ENCODE measurements around the gene ANAPC1.
"Not testable (repeated sequence)": the region's sequence is repeated elsewhere in the genome, so short reads cannot be mapped to it uniquely, and the experiment has no call there.

ANAPC1 gene

GRCh38 chr2:111767087-111767486 is 116.9 kb downstream of the ANAPC1 start:
- not testable (repeated sequence) for DNase-seq (ENCODE audit: low read depth, low spot score); H3K27ac ChIP-seq; H3K9me3 ChIP-seq (ENCODE audit: low read depth, low read length); H3K36me3 ChIP-seq (ENCODE audit: insufficient read depth, low read length); H3K4me3 ChIP-seq; H3K9ac ChIP-seq (ENCODE audit: insufficient read length)

GRCh38 chr2:111766295-111766694 is 117.7 kb downstream of the ANAPC1 start:
- DNase-seq (ENCODE audit: low read depth, low spot score); H3K9ac ChIP-seq (ENCODE audit: insufficient read length); H3K27ac ChIP-seq; H3K4me3 ChIP-seq; H3K36me3 ChIP-seq (ENCODE audit: insufficient read depth, low read length); H3K9me3 ChIP-seq (ENCODE audit: low read depth, low read length): not testable (repeated sequence)

GRCh38 chr2:111764151-111764550 is 119.8 kb downstream of the ANAPC1 start:
- H3K27ac ChIP-seq; H3K9me3 ChIP-seq (ENCODE audit: low read depth, low read length); H3K4me3 ChIP-seq; H3K9ac ChIP-seq (ENCODE audit: insufficient read length); H3K36me3 ChIP-seq (ENCODE audit: insufficient read depth, low read length); DNase-seq (ENCODE audit: low read depth, low spot score): not testable (repeated sequence)

GRCh38 chr2:111760697-111761284 is 123.2 kb downstream of the ANAPC1 start:
- H3K27ac ChIP-seq; H3K4me3 ChIP-seq; DNase-seq (ENCODE audit: low read depth, low spot score); H3K9ac ChIP-seq (ENCODE audit: insufficient read length); H3K36me3 ChIP-seq (ENCODE audit: insufficient read depth, low read length); H3K9me3 ChIP-seq (ENCODE audit: low read depth, low read length): not testable (repeated sequence)

- H3K36me3 ChIP-seq (ENCODE audit: insufficient read depth, low read length); DNase-seq (ENCODE audit: low read depth, low spot score); H3K4me3 ChIP-seq: not testable (repeated sequence)
Observed at GRCh38 chr2:111752533-111752932, 131.5 kb downstream of the ANAPC1 start.

GRCh38 chr2:111750641-111751040 is 133.4 kb downstream of the ANAPC1 start:
- H3K9ac ChIP-seq (ENCODE audit: insufficient read length); H3K4me3 ChIP-seq; H3K36me3 ChIP-seq (ENCODE audit: insufficient read depth, low read length); H3K27ac ChIP-seq; DNase-seq (ENCODE audit: low read depth, low spot score); H3K9me3 ChIP-seq (ENCODE audit: low read depth, low read length): not testable (repeated sequence)

More at GRCh38 chr2:111752533-111752932, 131.5 kb downstream of the ANAPC1 start:
- H3K9ac ChIP-seq (ENCODE audit: insufficient read length); H3K27ac ChIP-seq; H3K9me3 ChIP-seq (ENCODE audit: low read depth, low read length): not testable (repeated sequence)

GRCh38 chr2:111748429-111748828 is 135.6 kb downstream of the ANAPC1 start:
- not testable (repeated sequence) for H3K9ac ChIP-seq (ENCODE audit: insufficient read length); H3K27ac ChIP-seq; H3K36me3 ChIP-seq (ENCODE audit: insufficient read depth, low read length); H3K4me3 ChIP-seq; DNase-seq (ENCODE audit: low read depth, low spot score); H3K9me3 ChIP-seq (ENCODE audit: low read depth, low read length)

- DNase-seq (ENCODE audit: low read depth, low spot score); H3K36me3 ChIP-seq (ENCODE audit: insufficient read depth, low read length); H3K27ac ChIP-seq; H3K9me3 ChIP-seq (ENCODE audit: low read depth, low read length); H3K4me3 ChIP-seq; H3K9ac ChIP-seq (ENCODE audit: insufficient read length): not testable (repeated sequence)
Observed at GRCh38 chr2:111747410-111748115, 136.4 kb downstream of the ANAPC1 start.

- not testable (repeated sequence) for DNase-seq (ENCODE audit: low read depth, low spot score); H3K4me3 ChIP-seq; H3K27ac ChIP-seq; H3K9ac ChIP-seq (ENCODE audit: insufficient read length); H3K9me3 ChIP-seq (ENCODE audit: low read depth, low read length); H3K36me3 ChIP-seq (ENCODE audit: insufficient read depth, low read length)
Observed at GRCh38 chr2:111744751-111745150, 139.2 kb downstream of the ANAPC1 start.

GRCh38 chr2:111741517-111741916 is 142.5 kb downstream of the ANAPC1 start:
- not testable (repeated sequence) for H3K27ac ChIP-seq; H3K9me3 ChIP-seq (ENCODE audit: low read depth, low read length); H3K36me3 ChIP-seq (ENCODE audit: insufficient read depth, low read length); DNase-seq (ENCODE audit: low read depth, low spot score); H3K4me3 ChIP-seq; H3K9ac ChIP-seq (ENCODE audit: insufficient read length)

- not testable (repeated sequence) for H3K9ac ChIP-seq (ENCODE audit: insufficient read length); H3K27ac ChIP-seq; DNase-seq (ENCODE audit: low read depth, low spot score); H3K4me3 ChIP-seq; H3K36me3 ChIP-seq (ENCODE audit: insufficient read depth, low read length); H3K9me3 ChIP-seq (ENCODE audit: low read depth, low read length)
Observed at GRCh38 chr2:111735838-111736721, 147.9 kb downstream of the ANAPC1 start.

GRCh38 chr2:111735420-111735819 is 148.6 kb downstream of the ANAPC1 start:
- DNase-seq (ENCODE audit: low read depth, low spot score); H3K36me3 ChIP-seq (ENCODE audit: insufficient read depth, low read length); H3K27ac ChIP-seq; H3K9ac ChIP-seq (ENCODE audit: insufficient read length); H3K9me3 ChIP-seq (ENCODE audit: low read depth, low read length); H3K4me3 ChIP-seq: not testable (repeated sequence)

- not testable (repeated sequence) for H3K9me3 ChIP-seq (ENCODE audit: low read depth, low read length); H3K36me3 ChIP-seq (ENCODE audit: insufficient read depth, low read length); H3K27ac ChIP-seq; H3K9ac ChIP-seq (ENCODE audit: insufficient read length); DNase-seq (ENCODE audit: low read depth, low spot score); H3K4me3 ChIP-seq
Observed at GRCh38 chr2:111729812-111730458, 154.1 kb downstream of the ANAPC1 start.

- H3K9ac ChIP-seq (ENCODE audit: insufficient read length); H3K36me3 ChIP-seq (ENCODE audit: insufficient read depth, low read length); H3K9me3 ChIP-seq (ENCODE audit: low read depth, low read length); DNase-seq (ENCODE audit: low read depth, low spot score); H3K27ac ChIP-seq; H3K4me3 ChIP-seq: not testable (repeated sequence)
Observed at GRCh38 chr2:111727611-111728110, 156.3 kb downstream of the ANAPC1 start.

All from SK-N-MC (cell line).